ENCODE results near the gene LRRC31.

The LRRC31 gene

GRCh38 chr3:169869484-169870220 lies at the start of gene LRRC31:
LRRC31 (minus strand) TSS chr3:169869935; CDS start chr3:169869807, 128 bp downstream.
- ATAC-seq: no peak
- TF ChIP-seq ZNF8 (CRISPR knock-in tag; IDR thresholded peaks at IDR 0.05) (no peak), TSHZ2 (CRISPR knock-in tag; IDR thresholded peaks at IDR 0.05) (no peak), CREB5 (CRISPR knock-in tag; IDR thresholded peaks at IDR 0.05; ENCODE audit: low read depth) (no peak), ESRRG (CRISPR knock-in tag; IDR thresholded peaks at IDR 0.05) (no peak), TCF4 (CRISPR knock-in tag; IDR thresholded peaks at IDR 0.05; ENCODE audit: borderline replicate concordance) (no peak), ZNF565 (CRISPR knock-in tag; conservative IDR thresholded peaks at IDR 0.05; ENCODE audit: low read depth) (no peak), PPARA (CRISPR knock-in tag; IDR thresholded peaks at IDR 0.05; ENCODE audit: borderline replicate concordance) (no peak), CSDC2 (CRISPR knock-in tag; IDR thresholded peaks at IDR 0.05) (no peak), GLIS3 (CRISPR knock-in tag; IDR thresholded peaks at IDR 0.05) (no peak), ZC3H10 (CRISPR knock-in tag; IDR thresholded peaks at IDR 0.05) (no peak), OSR1 (CRISPR knock-in tag; IDR thresholded peaks at IDR 0.05) (no peak), CSRNP3 (CRISPR knock-in tag; IDR thresholded peaks at IDR 0.05) (no peak), SNAI2 (CRISPR knock-in tag; IDR thresholded peaks at IDR 0.05) (no peak), POU6F1 (CRISPR knock-in tag; IDR thresholded peaks at IDR 0.05; ENCODE audit: borderline replicate concordance, low read depth) (no peak), ZFP3 (CRISPR knock-in tag; IDR thresholded peaks at IDR 0.05) (no peak), ZNF70 (CRISPR knock-in tag; IDR thresholded peaks at IDR 0.05) (no peak), ARNTL (CRISPR knock-in tag; IDR thresholded peaks at IDR 0.05; ENCODE audit: borderline replicate concordance, low read depth) (no peak), TOX (CRISPR knock-in tag; IDR thresholded peaks at IDR 0.05; ENCODE audit: borderline replicate concordance) (no peak), ISL1 (CRISPR knock-in tag; IDR thresholded peaks at IDR 0.05) (no peak), BACH2 (CRISPR knock-in tag; IDR thresholded peaks at IDR 0.05; ENCODE audit: borderline replicate concordance) (no peak)

- no peak for TF ChIP-seq TCF4 (CRISPR knock-in tag; IDR thresholded peaks at IDR 0.05; ENCODE audit: borderline replicate concordance)
- TF ChIP-seq ISL1 (CRISPR knock-in tag; IDR thresholded peaks at IDR 0.05): no peak
- no peak for TF ChIP-seq ZC3H10 (CRISPR knock-in tag; IDR thresholded peaks at IDR 0.05)
- TF ChIP-seq CSRNP3 (CRISPR knock-in tag; IDR thresholded peaks at IDR 0.05): no peak
- TF ChIP-seq ESRRG (CRISPR knock-in tag; IDR thresholded peaks at IDR 0.05): no peak
- no peak for TF ChIP-seq BACH2 (CRISPR knock-in tag; IDR thresholded peaks at IDR 0.05; ENCODE audit: borderline replicate concordance)
- no peak for TF ChIP-seq TOX (CRISPR knock-in tag; IDR thresholded peaks at IDR 0.05; ENCODE audit: borderline replicate concordance)
- no peak for TF ChIP-seq GLIS3 (CRISPR knock-in tag; IDR thresholded peaks at IDR 0.05)
- no peak for TF ChIP-seq ZFP30 (CRISPR knock-in tag; IDR thresholded peaks at IDR 0.05)
- TF ChIP-seq PPARA (CRISPR knock-in tag; IDR thresholded peaks at IDR 0.05; ENCODE audit: borderline replicate concordance): no peak
- no peak for TF ChIP-seq ZNF565 (CRISPR knock-in tag; conservative IDR thresholded peaks at IDR 0.05; ENCODE audit: low read depth)
- no peak for TF ChIP-seq OSR1 (CRISPR knock-in tag; IDR thresholded peaks at IDR 0.05)
- TF ChIP-seq RARB (CRISPR knock-in tag; IDR thresholded peaks at IDR 0.05): no peak
- TF ChIP-seq CREB5 (CRISPR knock-in tag; IDR thresholded peaks at IDR 0.05; ENCODE audit: low read depth): no peak
- TF ChIP-seq ARNTL (CRISPR knock-in tag; IDR thresholded peaks at IDR 0.05; ENCODE audit: borderline replicate concordance, low read depth): no peak
- TF ChIP-seq POU6F1 (CRISPR knock-in tag; IDR thresholded peaks at IDR 0.05; ENCODE audit: borderline replicate concordance, low read depth): no peak
- no peak for TF ChIP-seq ZNF8 (CRISPR knock-in tag; IDR thresholded peaks at IDR 0.05)
- TF ChIP-seq ZNF70 (CRISPR knock-in tag; IDR thresholded peaks at IDR 0.05): no peak
- ATAC-seq: peak; percentile 63
Measured at GRCh38 chr3:169914321-169914720, 44.6 kb upstream of the LRRC31 start.
